ENCODE data around the gene DIAPH3.

Gene DIAPH3

GRCh38 chr13:60018536-60018935 lies 145.2 kb downstream of the DIAPH3 start:
- H3K4me3 ChIP-seq (ENCODE audit: control insufficient read depth, low read depth, low read length): no peak overlapping the region

GRCh38 chr13:60016229-60016628 lies 147.5 kb downstream of the DIAPH3 start:
- no peak for TF ChIP-seq CTCF (conservative IDR thresholded peaks at IDR 0.05; ENCODE audit: control insufficient read depth, insufficient read depth, low read depth, low read length)
- H3K4me3 ChIP-seq (ENCODE audit: control insufficient read depth, low read depth, low read length): no peak overlapping the region
- DNase-seq (ENCODE audit: low read depth): no peak

More at GRCh38 chr13:60018536-60018935, 145.2 kb downstream of the DIAPH3 start:
- peak; percentile 32 for DNase-seq (ENCODE audit: low read depth)
- no peak for TF ChIP-seq CTCF (conservative IDR thresholded peaks at IDR 0.05; ENCODE audit: control insufficient read depth, insufficient read depth, low read depth, low read length)

GRCh38 chr13:60013166-60013565 lies 150.6 kb downstream of the DIAPH3 start:
- H3K4me3 ChIP-seq (ENCODE audit: control insufficient read depth, low read depth, low read length): no peak overlapping the region
- DNase-seq (ENCODE audit: low read depth): no peak
- no peak for TF ChIP-seq CTCF (conservative IDR thresholded peaks at IDR 0.05; ENCODE audit: control insufficient read depth, insufficient read depth, low read depth, low read length)

GRCh38 chr13:60012488-60012887 lies 151.2 kb downstream of the DIAPH3 start:
- no peak for TF ChIP-seq CTCF (conservative IDR thresholded peaks at IDR 0.05; ENCODE audit: control insufficient read depth, insufficient read depth, low read depth, low read length)
- DNase-seq (ENCODE audit: low read depth): no peak
- H3K4me3 ChIP-seq (ENCODE audit: control insufficient read depth, low read depth, low read length): no peak overlapping the region

- no peak for DNase-seq (ENCODE audit: low read depth)
- no peak for TF ChIP-seq CTCF (conservative IDR thresholded peaks at IDR 0.05; ENCODE audit: control insufficient read depth, insufficient read depth, low read depth, low read length)
- H3K4me3 ChIP-seq (ENCODE audit: control insufficient read depth, low read depth, low read length): no peak overlapping the region
Measured at GRCh38 chr13:60009300-60010253, 154.2 kb downstream of the DIAPH3 start.

- DNase-seq (ENCODE audit: low read depth): peak; percentile 26
- TF ChIP-seq CTCF (conservative IDR thresholded peaks at IDR 0.05; ENCODE audit: control insufficient read depth, insufficient read depth, low read depth, low read length): no peak
- no peak overlapping the region for H3K4me3 ChIP-seq (ENCODE audit: control insufficient read depth, low read depth, low read length)
Measured at GRCh38 chr13:60001889-60002288, 161.8 kb downstream of the DIAPH3 start.
